Activated CD4-positive, alpha-beta T cell treated with anti-CD3 and anti-CD28 coated beads, Interleukin-10, Interleukin-2, amounts not matched to agents 100 ng/mL and 50 ng/mL, durations not matched to agents 16 hours and 8 hours (primary cell): Measurements from ENCODE around the gene SKA3.
"Not testable (repeated sequence)": the region's sequence is repeated elsewhere in the genome, so short reads cannot be mapped to it uniquely, and the experiment has no call there.

Source experiments
- DNase-seq: peaks from one replicate; pipeline ENCODE4 v3.0.0-alpha.2; 2020

The SKA3 gene

GRCh38 chr13:21165606-21166005, 10.7 kb downstream of the SKA3 start:
- DNase-seq, result not testable (repeated sequence)

- DNase-seq, result no peak
These were observed 11.7 kb downstream of the SKA3 start for GRCh38 chr13:21164631-21165030.

- DNase-seq, result no peak
These were observed 24.0 kb downstream of the SKA3 start for GRCh38 chr13:21152251-21152899.

- DNase-seq, result no peak
These were observed 26.3 kb downstream of the SKA3 start for GRCh38 chr13:21150013-21150412.

- no peak for DNase-seq
These were observed 26.8 kb downstream of the SKA3 start for GRCh38 chr13:21149568-21149967.

- no peak for DNase-seq
These were observed 27.6 kb downstream of the SKA3 start for GRCh38 chr13:21148557-21149258.

- DNase-seq, result no peak
These were observed 28.5 kb downstream of the SKA3 start for GRCh38 chr13:21147827-21148226.

GRCh38 chr13:21142766-21143165, 33.6 kb downstream of the SKA3 start:
- DNase-seq, result no peak

- no peak for DNase-seq
These were observed 37.0 kb downstream of the SKA3 start for GRCh38 chr13:21139374-21139773.

- no peak for DNase-seq
These were observed 37.8 kb downstream of the SKA3 start for GRCh38 chr13:21138561-21138960.

GRCh38 chr13:21137696-21138095, 38.7 kb downstream of the SKA3 start:
- DNase-seq, result no peak

- DNase-seq, result not testable (repeated sequence)
These were observed 40.5 kb downstream of the SKA3 start for GRCh38 chr13:21135833-21136232.

- DNase-seq, result no peak
These were observed 41.9 kb downstream of the SKA3 start for GRCh38 chr13:21134475-21134874.

GRCh38 chr13:21133077-21133476, 43.3 kb downstream of the SKA3 start:
- DNase-seq, result no peak

GRCh38 chr13:21130116-21130515, 46.2 kb downstream of the SKA3 start:
- no peak for DNase-seq

- DNase-seq, result no peak
These were observed 51.5 kb downstream of the SKA3 start for GRCh38 chr13:21124852-21125251.

- DNase-seq, result no peak
These were observed 52.4 kb downstream of the SKA3 start for GRCh38 chr13:21123956-21124355.

GRCh38 chr13:21121616-21122015, 54.7 kb downstream of the SKA3 start:
- DNase-seq, result no peak

GRCh38 chr13:21120191-21120590, 56.2 kb downstream of the SKA3 start:
- no peak for DNase-seq

- DNase-seq, result no peak
These were observed 56.8 kb downstream of the SKA3 start for GRCh38 chr13:21119526-21119925.

- no peak for DNase-seq
These were observed 58.2 kb downstream of the SKA3 start for GRCh38 chr13:21118180-21118579.

GRCh38 chr13:21117104-21117809, 59.1 kb downstream of the SKA3 start:
- DNase-seq, result no peak

GRCh38 chr13:21116141-21116540, 60.2 kb downstream of the SKA3 start:
- DNase-seq, result no peak

GRCh38 chr13:21115231-21115630, 61.1 kb downstream of the SKA3 start:
- DNase-seq, result no peak
